Naive B cell (primary cell): Measurements from ENCODE around the gene LMX1B. TPM values are rescaled to one million over a fixed set of nuclear protein-coding genes. Genes with fewer than 3 reads are reported as not detected.

Experiments used
- ATAC-seq, 2 donors: fragments of 150-1000 bp; cut with Tn5 transposase; 2 replicates each; pipeline ENCODE4 v1.10.0; 2021; ENCODE audit warnings: low read depth in 2 of 2, mild to moderate bottlenecking in 2 of 2, moderate library complexity in 2 of 2
- DNase-seq: peaks from one replicate; pipeline ENCODE4 v3.0.0; 2022
- H3K27ac Mint-ChIP-seq, 6 donors: one replicate each; pipeline ENCODE4 v1.8.0; 2020 to 2022; ENCODE audit warnings: mild to moderate bottlenecking in 6 of 6, mixed read lengths in 6 of 6, moderate library complexity in 5 of 6, inconsistent platforms in 2 of 6
- H3K27me3 Mint-ChIP-seq, 3 donors: one replicate each; pipeline ENCODE4 v1.8.0; 2021 to 2022; ENCODE audit warnings: mixed read lengths in 3 of 3, mild to moderate bottlenecking in 1 of 3
- H3K36me3 Mint-ChIP-seq, 2 donors: one replicate each; pipeline ENCODE4 v1.8.0; 2020 to 2022; ENCODE audit warnings: mixed read lengths in 2 of 2, inconsistent platforms in 1 of 2, mild to moderate bottlenecking in 1 of 2
- H3K4me1 Mint-ChIP-seq, 3 donors: one replicate each; pipeline ENCODE4 v1.8.0; 2020 to 2022; ENCODE audit warnings: mixed read lengths in 3 of 3, inconsistent platforms in 1 of 3, mild to moderate bottlenecking in 1 of 3, moderate library complexity in 1 of 3
- H3K4me3 Mint-ChIP-seq, 8 donors: one replicate each; pipeline ENCODE4 v1.8.0; 2020 to 2022; ENCODE audit warnings: mild to moderate bottlenecking in 8 of 8, mixed read lengths in 8 of 8, moderate library complexity in 8 of 8, inconsistent platforms in 2 of 8
- H3K9me3 Mint-ChIP-seq, 7 donors: one replicate each; pipeline ENCODE4 v1.8.0; 2020 to 2022; ENCODE audit warnings: mixed read lengths in 7 of 7, mild to moderate bottlenecking in 5 of 7, inconsistent platforms in 2 of 7, moderate library complexity in 1 of 7
- polyA plus RNA-seq, 6 donors: library from polyadenylated mRNA; unstranded; fragments of 300-500 nt; fragmentation: Illumina TruSeq; gene quantifications; one replicate each; pipeline ENCODE4 v1.2.3, GENCODE V29; 2021; ENCODE audit warnings: low read depth in 6 of 6

LMX1B gene
- polyA plus RNA-seq, 6 donors from 2014 or later, result not detected

DNA sequence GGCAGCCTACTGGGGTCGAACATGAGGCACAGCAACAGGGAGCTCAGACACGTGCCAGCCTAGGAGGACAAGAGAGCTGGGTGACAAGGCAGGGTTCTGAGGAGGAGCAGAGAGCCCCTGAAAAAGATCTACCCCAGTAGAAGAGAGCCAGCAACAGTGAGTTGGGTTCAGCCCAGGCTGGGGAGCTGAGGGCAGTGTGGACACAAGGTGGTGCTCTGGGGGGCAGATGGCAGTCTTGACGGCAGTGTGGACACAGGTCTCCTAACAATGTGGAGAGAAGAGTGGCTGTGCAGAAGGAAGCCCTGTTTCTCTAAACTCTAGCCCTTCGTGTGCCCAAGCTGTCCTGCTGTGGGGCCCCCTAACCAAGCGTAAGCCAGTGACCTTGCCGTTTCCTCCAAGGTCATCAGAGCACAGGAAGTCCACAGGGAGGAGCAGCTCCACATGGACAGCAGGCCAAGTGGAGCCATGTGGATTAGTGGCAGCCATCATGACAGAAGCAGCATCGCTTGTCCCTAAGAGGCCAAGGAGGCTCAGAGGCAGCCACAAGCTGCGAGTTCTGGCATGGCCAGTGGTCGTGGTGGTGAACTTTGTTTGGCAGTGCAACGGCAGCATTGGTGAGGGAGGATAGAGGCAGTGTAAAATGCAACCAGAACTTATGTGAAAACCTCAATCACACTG is 25.1 kb upstream of the LMX1B start:
- no peaks in the 10 kb centered on the region for H3K36me3 Mint-ChIP-seq
- peak overlapping the region in 1 of 8 donors; percentile 75 for H3K4me3 Mint-ChIP-seq
- H3K9me3 Mint-ChIP-seq, result no peaks in the 10 kb centered on the region
- no peaks in the 10 kb centered on the region for H3K4me1 Mint-ChIP-seq
- peak overlapping the region in 1 of 6 donors; percentile 97 for H3K27ac Mint-ChIP-seq
- ATAC-seq, result no peak
- no peak for DNase-seq
- H3K27me3 Mint-ChIP-seq, result peaks cover 34 to 78% (median 73%) of the 10 kb centered on the region in 3 donors

- H3K4me3 Mint-ChIP-seq, result no peak overlapping the region
- ATAC-seq (no peak), DNase-seq (no peak)
- H3K27ac Mint-ChIP-seq, result no peak overlapping the region
- no peaks in the 10 kb centered on the region for H3K36me3 Mint-ChIP-seq
- H3K27me3 Mint-ChIP-seq, result peaks cover 38 to 82% (median 79%) of the 10 kb centered on the region in 3 donors
- peaks cover 0 to 2% (median 0%) of the 10 kb centered on the region in 7 donors for H3K9me3 Mint-ChIP-seq
- no peaks in the 10 kb centered on the region for H3K4me1 Mint-ChIP-seq
Measured at GRCh38 chr9:126589349-126589748, 24.4 kb upstream of the LMX1B start.

GRCh38 chr9:126591083-126591482 is 22.6 kb upstream of the LMX1B start:
- Mint-ChIP-seq H3K9me3 (peaks cover 0 to 8% (median 2%) of the 10 kb centered on the region in 7 donors), H3K27ac (no peak overlapping the region), H3K36me3 (no peaks in the 10 kb centered on the region), H3K27me3 (peaks cover 41 to 79% (median 79%) of the 10 kb centered on the region in 3 donors), H3K4me1 (no peaks in the 10 kb centered on the region), H3K4me3 (no peak overlapping the region)
- ATAC-seq (no peak), DNase-seq (no peak)

DNA sequence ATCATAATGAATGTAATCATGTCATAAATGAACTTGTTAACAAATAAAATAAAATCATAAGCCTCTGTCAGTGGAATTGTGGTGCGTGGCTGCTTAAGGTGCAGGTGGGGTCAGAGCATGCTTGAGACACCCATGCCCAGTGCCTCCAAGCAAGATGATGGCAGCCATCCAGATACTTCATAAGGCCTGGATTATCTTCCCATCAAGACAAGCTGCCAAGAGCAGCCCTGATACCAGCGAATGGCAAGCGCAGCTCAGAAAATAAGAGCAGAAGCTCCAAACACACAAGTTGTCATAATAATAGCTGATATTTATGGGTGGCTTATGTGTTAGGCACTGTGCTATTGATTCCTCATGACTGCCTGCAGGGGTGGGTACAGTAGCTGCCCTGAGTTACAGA is 21.8 kb upstream of the LMX1B start:
- ATAC-seq (no peak), DNase-seq (no peak)
- H3K27ac Mint-ChIP-seq, result no peak overlapping the region
- peaks cover 0 to 11% (median 2%) of the 10 kb centered on the region in 7 donors for H3K9me3 Mint-ChIP-seq
- no peaks in the 10 kb centered on the region for H3K4me1 Mint-ChIP-seq
- no peaks in the 10 kb centered on the region for H3K36me3 Mint-ChIP-seq
- no peak overlapping the region for H3K4me3 Mint-ChIP-seq
- H3K27me3 Mint-ChIP-seq, result peaks cover 40 to 76% (median 76%) of the 10 kb centered on the region in 3 donors

DNA sequence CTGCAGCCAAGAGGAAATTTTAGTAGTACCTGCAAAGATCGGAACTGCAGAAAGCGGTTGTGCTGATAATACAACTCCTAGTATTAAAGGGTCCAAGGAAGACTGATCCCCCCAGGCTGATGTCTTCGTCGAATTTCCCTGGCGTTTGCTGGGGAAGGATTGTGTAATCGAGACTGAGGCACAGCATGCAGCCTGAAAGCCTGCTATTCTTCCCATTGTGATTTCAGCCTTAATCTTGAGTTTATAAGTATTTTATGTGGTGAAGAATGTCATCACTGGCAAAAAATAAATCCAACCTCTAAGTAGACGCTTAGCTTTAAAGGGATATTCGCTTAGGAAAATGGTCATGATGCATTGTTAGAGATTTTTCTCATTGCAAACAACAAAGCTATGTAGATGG is 21.3 kb upstream of the LMX1B start:
- peaks cover 0 to 11% (median 2%) of the 10 kb centered on the region in 7 donors for H3K9me3 Mint-ChIP-seq

DNA sequence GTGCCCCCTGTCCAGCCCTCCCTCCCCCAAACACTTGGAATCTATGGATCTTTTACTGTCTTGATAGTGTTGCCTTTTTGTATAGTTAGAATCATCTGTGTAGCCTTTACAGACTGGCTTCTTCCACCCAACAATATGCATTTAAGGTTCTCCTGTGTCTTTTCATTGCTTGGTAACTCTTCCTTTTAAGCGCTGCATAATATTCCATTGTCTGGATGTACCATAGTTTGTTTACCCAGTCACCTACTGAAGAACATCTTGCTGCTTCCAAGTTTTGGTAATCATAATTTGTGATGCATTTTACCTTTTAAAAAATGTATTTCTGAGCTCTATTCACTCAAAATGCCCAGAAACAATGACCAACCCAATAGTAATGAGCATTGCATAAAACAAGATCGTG is 17.7 kb upstream of the LMX1B start:
- no peaks in the 10 kb centered on the region for H3K4me1 Mint-ChIP-seq
- no peak for DNase-seq
- no peak overlapping the region for H3K27ac Mint-ChIP-seq
- H3K9me3 Mint-ChIP-seq, result peaks cover 0 to 11% (median 2%) of the 10 kb centered on the region in 7 donors
- no peak for ATAC-seq
- H3K4me3 Mint-ChIP-seq, result no peak overlapping the region
- no peaks in the 10 kb centered on the region for H3K36me3 Mint-ChIP-seq
- H3K27me3 Mint-ChIP-seq, result peaks cover 56 to 84% (median 80%) of the 10 kb centered on the region in 3 donors

More for the DNA sequence above, 21.3 kb upstream of the LMX1B start:
- H3K27me3 Mint-ChIP-seq, result peaks cover 44 to 78% (median 75%) of the 10 kb centered on the region in 3 donors
- no peaks in the 10 kb centered on the region for H3K36me3 Mint-ChIP-seq
- ATAC-seq, result no peak
- H3K4me1 Mint-ChIP-seq, result no peaks in the 10 kb centered on the region
- H3K4me3 Mint-ChIP-seq, result no peak overlapping the region
- no peak overlapping the region for H3K27ac Mint-ChIP-seq
- no peak for DNase-seq

GRCh38 chr9:126599047-126599650 is 14.6 kb upstream of the LMX1B start:
- Mint-ChIP-seq H3K27ac (no peak overlapping the region), H3K4me3 (no peak overlapping the region), H3K36me3 (no peaks in the 10 kb centered on the region), H3K27me3 (peaks cover 59 to 84% (median 76%) of the 10 kb centered on the region in 3 donors), H3K4me1 (no peaks in the 10 kb centered on the region), H3K9me3 (peaks cover 0 to 11% (median 2%) of the 10 kb centered on the region in 7 donors)
- ATAC-seq (no peak), DNase-seq (no peak)

GRCh38 chr9:126604059-126605055 is 9.4 kb upstream of the LMX1B start:
- Mint-ChIP-seq H3K27me3 (peaks cover 58 to 84% (median 84%) of the 10 kb centered on the region in 3 donors), H3K9me3 (no peaks in the 10 kb centered on the region), H3K27ac (no peak overlapping the region), H3K4me1 (no peaks in the 10 kb centered on the region), H3K4me3 (no peak overlapping the region), H3K36me3 (no peaks in the 10 kb centered on the region)
- DNase-seq, result no peak
- ATAC-seq, result no peak

GRCh38 chr9:126605792-126606482 is 7.8 kb upstream of the LMX1B start:
- Mint-ChIP-seq H3K27me3 (peaks cover 50 to 84% (median 83%) of the 10 kb centered on the region in 3 donors), H3K9me3 (peaks cover 0 to 1% (median 0%) of the 10 kb centered on the region in 7 donors), H3K4me1 (peaks cover 0 to 4% (median 2%) of the 10 kb centered on the region in 3 donors), H3K4me3 (no peak overlapping the region), H3K27ac (no peak overlapping the region), H3K36me3 (no peaks in the 10 kb centered on the region)
- ATAC-seq (no peak), DNase-seq (no peak)

DNA sequence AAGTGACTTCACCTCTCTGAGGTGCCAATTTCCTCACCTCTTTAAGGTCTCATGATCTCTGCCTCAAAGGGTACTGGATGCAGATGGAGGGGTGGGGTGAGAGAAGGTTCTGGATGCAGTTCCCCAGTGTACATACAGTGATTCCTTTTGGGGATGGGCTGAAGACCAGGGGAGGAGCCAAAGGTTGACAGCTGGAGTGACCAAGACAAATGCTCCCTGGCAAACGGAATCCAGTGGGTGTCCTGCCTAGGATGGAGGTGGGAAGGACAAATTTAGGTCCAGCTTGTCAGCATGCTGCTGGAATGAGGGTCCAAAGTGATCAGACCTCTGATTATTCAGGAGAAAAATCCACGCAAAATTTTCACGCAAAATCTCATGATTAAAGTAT is 7.3 kb upstream of the LMX1B start:
- H3K4me3 Mint-ChIP-seq, result no peak overlapping the region
- no peaks in the 10 kb centered on the region for H3K36me3 Mint-ChIP-seq
- DNase-seq (no peak), ATAC-seq (no peak)
- peaks cover 4 to 10% (median 7%) of the 10 kb centered on the region in 3 donors for H3K4me1 Mint-ChIP-seq
- H3K9me3 Mint-ChIP-seq, result peaks cover 0 to 1% (median 0%) of the 10 kb centered on the region in 7 donors
- peaks cover 50 to 84% (median 83%) of the 10 kb centered on the region in 3 donors for H3K27me3 Mint-ChIP-seq
- no peak overlapping the region for H3K27ac Mint-ChIP-seq

DNA sequence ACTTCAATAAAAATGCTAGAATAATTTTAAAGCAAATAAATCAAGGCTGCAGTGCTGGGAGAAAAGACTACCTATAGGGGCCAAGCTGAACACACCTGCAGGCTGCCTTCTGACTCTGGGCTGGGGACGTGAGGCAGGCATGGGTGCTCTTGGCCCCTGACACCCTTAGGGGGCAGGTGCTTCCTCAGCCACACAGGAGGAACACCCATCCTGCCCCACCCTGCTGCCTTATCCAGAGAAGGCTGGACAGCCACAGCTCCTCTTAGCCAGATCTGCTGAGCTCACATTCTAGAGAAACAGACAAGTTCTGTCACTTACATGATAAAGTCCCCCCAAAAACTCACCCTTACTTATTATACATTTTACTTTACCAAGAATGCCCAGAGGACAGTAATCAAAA is 6.6 kb upstream of the LMX1B start:
- Mint-ChIP-seq H3K9me3 (peaks cover 0 to 1% (median 0%) of the 10 kb centered on the region in 7 donors), H3K36me3 (no peaks in the 10 kb centered on the region), H3K27ac (no peak overlapping the region), H3K27me3 (peaks cover 53 to 86% (median 86%) of the 10 kb centered on the region in 3 donors), H3K4me3 (no peak overlapping the region), H3K4me1 (peaks cover 8 to 16% (median 13%) of the 10 kb centered on the region in 3 donors)
- ATAC-seq (no peak), DNase-seq (no peak)

DNA sequence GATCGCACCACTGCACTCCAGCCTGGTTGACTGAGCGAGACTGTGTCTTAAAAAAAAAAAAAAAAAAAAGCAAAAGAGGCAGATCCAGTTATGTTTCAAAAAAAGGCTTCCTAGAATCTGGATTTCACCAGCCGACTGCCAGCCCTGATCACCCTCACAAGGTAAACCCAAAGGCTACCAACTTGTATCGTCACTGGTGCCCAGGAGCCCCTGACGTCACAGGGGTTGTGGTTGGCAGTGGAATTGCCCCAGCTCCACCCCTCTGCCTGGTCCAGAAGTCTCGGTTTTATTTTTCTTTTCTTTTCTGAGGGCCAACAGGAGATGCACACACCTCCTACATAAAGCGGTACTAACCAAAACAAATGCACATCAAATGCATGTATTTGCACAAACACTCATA is 6.0 kb upstream of the LMX1B start:
- no peak overlapping the region for H3K4me3 Mint-ChIP-seq
- H3K27me3 Mint-ChIP-seq, result peaks cover 55 to 89% (median 89%) of the 10 kb centered on the region in 3 donors
- no peak for DNase-seq

More for the DNA sequence above, 6.0 kb upstream of the LMX1B start:
- H3K36me3 Mint-ChIP-seq, result no peaks in the 10 kb centered on the region
- ATAC-seq, result peak; percentile 29 to 35
- no peak overlapping the region for H3K27ac Mint-ChIP-seq
- peaks cover 9 to 19% (median 15%) of the 10 kb centered on the region in 3 donors for H3K4me1 Mint-ChIP-seq
- peaks cover 0 to 1% (median 0%) of the 10 kb centered on the region in 7 donors for H3K9me3 Mint-ChIP-seq
